GM21529 (cell line): ENCODE results near the gene DOHH.

Experiments
- ATAC-seq: cut with Tn5 transposase; IDR thresholded peaks from one replicate; pipeline ENCODE4 v1.9.1; 2021; ENCODE audit not compliant: unreplicated experiment

Gene DOHH

GRCh38 chr19:3479834-3480215 is 20.6 kb downstream of the DOHH start:
- ATAC-seq: no peak

- ATAC-seq: no peak
Measured at GRCh38 chr19:3479177-3479833, 21.2 kb downstream of the DOHH start.

- ATAC-seq: no peak
Measured at GRCh38 chr19:3478409-3479176, 21.9 kb downstream of the DOHH start.

GRCh38 chr19:3477951-3478350 is 22.5 kb downstream of the DOHH start:
- no peak for ATAC-seq

- ATAC-seq: no peak
Measured at GRCh38 chr19:3477506-3477905, 23.0 kb downstream of the DOHH start.

- no peak for ATAC-seq
Measured at GRCh38 chr19:3476830-3477229, 23.6 kb downstream of the DOHH start.

- ATAC-seq: no peak
Measured at GRCh38 chr19:3475449-3475848, 25.0 kb downstream of the DOHH start.

GRCh38 chr19:3474614-3475013 is 25.9 kb downstream of the DOHH start:
- ATAC-seq: no peak

GRCh38 chr19:3474010-3474409 is 26.5 kb downstream of the DOHH start:
- no peak for ATAC-seq

GRCh38 chr19:3471954-3472655 is 28.4 kb downstream of the DOHH start:
- no peak for ATAC-seq

- ATAC-seq: no peak
Measured at GRCh38 chr19:3470500-3471128, 29.9 kb downstream of the DOHH start.

- no peak for ATAC-seq
Measured at GRCh38 chr19:3469638-3470499, 30.6 kb downstream of the DOHH start.

- no peak for ATAC-seq
Measured at GRCh38 chr19:3468211-3468610, 32.3 kb downstream of the DOHH start.

GRCh38 chr19:3467437-3468198 is 32.9 kb downstream of the DOHH start:
- no peak for ATAC-seq

GRCh38 chr19:3466635-3467034 is 33.8 kb downstream of the DOHH start:
- ATAC-seq: no peak

GRCh38 chr19:3465552-3465951 is 34.9 kb downstream of the DOHH start:
- ATAC-seq: no peak

GRCh38 chr19:3464587-3465235 is 35.8 kb downstream of the DOHH start:
- no peak for ATAC-seq

- no peak for ATAC-seq
Measured at GRCh38 chr19:3463714-3464586, 36.5 kb downstream of the DOHH start.
